Measurements from ENCODE around the gene TMPRSS7. TPM values are rescaled to one million over a fixed set of nuclear protein-coding genes. Genes with fewer than 3 reads are reported as not detected.

The TMPRSS7 gene
- total and polyA plus RNA-seq, 5 donors, result not detected

Small RNAs within 50 kb of the gene (microRNA-seq; reads per million reads assigned to microRNA genes)
- 0 reads per million in 2 donors for gene MIR567

Other genes with a start within 250 kb of the TMPRSS7 start
- 10 to 100 TPM; 10.7 to 22.8 (median 19.0) TPM for gene PHLDB2, start 175.5 kb upstream of the TMPRSS7 start, total RNA-seq
- gene PHLDB2, start 175.5 kb upstream of the TMPRSS7 start, polyA plus RNA-seq, result 9.5 TPM
- gene ABHD10, start 55.7 kb upstream of the TMPRSS7 start, total RNA-seq, result 10 to 100 TPM; 26.3 to 39.0 (median 31.1) TPM
- gene ABHD10, start 55.7 kb upstream of the TMPRSS7 start, polyA plus RNA-seq, result 23.5 TPM
- under 1 TPM in 3 of 4 donors, not detected in 1; 0.28 to 0.74 (median 0.53) TPM for gene TAGLN3, start 35.8 kb upstream of the TMPRSS7 start, total RNA-seq
- gene TAGLN3, start 35.8 kb upstream of the TMPRSS7 start, polyA plus RNA-seq, result 0.52 TPM
- 1 to 10 TPM; 1.1 to 4.4 (median 1.2) TPM for gene C3orf52, start 51.7 kb downstream of the TMPRSS7 start, total RNA-seq
- 0.48 TPM for gene C3orf52, start 51.7 kb downstream of the TMPRSS7 start, polyA plus RNA-seq
- gene GCSAM, start 98.5 kb downstream of the TMPRSS7 start, total RNA-seq, result under 1 TPM in 1 of 4 donors, not detected in 3; 0.29 TPM
- not detected for gene GCSAM, start 98.5 kb downstream of the TMPRSS7 start, polyA plus RNA-seq